GM18519 (cell line): ENCODE measurements around the gene PLXND1.
"Not testable (repeated sequence)": the region's sequence is repeated elsewhere in the genome, so short reads cannot be mapped to it uniquely, and the experiment has no call there.

ENCODE experiments used
- ATAC-seq: cut with Tn5 transposase; IDR thresholded peaks from one replicate; pipeline ENCODE4 v1.9.1; 2021; ENCODE audit warnings: mild to moderate bottlenecking, moderate library complexity; ENCODE audit not compliant: unreplicated experiment, low FRiP score

The PLXND1 gene

DNA sequence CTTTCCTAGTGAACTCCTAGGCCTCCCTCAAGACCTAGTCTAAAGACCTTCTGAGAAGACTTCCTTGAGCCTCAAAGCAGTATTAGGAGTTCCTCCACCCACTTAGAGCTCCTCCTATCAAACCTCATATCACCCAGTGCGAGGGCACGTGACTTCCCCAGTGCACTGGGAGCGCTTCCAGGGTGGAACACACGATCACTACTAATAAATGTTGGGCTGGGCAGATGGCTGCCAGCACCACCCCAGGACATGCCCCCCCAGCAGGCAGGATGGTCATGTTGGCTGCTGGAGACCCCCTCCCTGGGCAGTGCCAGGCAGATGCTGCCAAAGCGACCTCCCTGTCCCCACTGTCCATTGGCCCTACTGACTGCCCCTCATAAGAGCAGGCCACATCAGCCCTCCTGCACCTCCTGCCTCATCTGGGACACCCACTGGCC, 8.5 kb upstream of the PLXND1 start:
- no peak for ATAC-seq

DNA sequence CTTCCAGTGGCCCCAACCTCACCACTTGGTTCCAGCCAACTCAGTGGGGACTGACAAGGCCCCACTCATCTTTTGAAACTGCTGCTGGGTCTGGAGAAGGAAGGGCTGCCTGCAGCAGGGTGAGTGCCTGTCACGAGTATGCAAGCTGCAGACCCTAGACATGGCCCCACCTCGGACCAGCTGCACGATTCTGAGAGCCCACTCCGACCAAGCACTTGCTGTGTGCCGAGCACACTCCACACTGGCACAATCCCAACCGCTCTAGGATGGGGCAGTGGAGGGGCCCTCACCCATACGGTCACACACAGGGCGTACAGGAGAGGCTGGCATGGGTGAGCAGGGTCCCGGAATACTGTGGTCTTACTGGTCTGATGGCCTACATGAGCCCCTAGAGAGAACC, 8.0 kb upstream of the PLXND1 start:
- ATAC-seq: no peak

DNA sequence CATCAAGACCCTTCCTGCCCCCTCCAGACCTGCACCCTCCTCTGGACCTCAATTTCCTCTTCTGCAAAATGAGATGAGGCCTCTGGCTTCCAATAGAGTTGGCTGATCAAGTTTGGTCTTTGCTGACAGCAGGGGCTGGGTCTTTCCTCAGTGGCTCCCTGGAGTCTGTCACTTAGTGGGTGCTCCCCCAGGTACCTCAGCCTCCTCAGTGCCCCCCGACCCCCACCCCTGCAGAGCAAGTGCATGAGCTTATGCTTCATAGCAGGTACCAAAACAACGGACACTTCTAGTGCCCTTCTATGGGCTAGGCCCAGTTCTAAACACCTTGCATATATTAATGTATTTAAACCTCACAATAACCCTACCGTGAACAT, 6.9 kb upstream of the PLXND1 start:
- no peak for ATAC-seq

DNA sequence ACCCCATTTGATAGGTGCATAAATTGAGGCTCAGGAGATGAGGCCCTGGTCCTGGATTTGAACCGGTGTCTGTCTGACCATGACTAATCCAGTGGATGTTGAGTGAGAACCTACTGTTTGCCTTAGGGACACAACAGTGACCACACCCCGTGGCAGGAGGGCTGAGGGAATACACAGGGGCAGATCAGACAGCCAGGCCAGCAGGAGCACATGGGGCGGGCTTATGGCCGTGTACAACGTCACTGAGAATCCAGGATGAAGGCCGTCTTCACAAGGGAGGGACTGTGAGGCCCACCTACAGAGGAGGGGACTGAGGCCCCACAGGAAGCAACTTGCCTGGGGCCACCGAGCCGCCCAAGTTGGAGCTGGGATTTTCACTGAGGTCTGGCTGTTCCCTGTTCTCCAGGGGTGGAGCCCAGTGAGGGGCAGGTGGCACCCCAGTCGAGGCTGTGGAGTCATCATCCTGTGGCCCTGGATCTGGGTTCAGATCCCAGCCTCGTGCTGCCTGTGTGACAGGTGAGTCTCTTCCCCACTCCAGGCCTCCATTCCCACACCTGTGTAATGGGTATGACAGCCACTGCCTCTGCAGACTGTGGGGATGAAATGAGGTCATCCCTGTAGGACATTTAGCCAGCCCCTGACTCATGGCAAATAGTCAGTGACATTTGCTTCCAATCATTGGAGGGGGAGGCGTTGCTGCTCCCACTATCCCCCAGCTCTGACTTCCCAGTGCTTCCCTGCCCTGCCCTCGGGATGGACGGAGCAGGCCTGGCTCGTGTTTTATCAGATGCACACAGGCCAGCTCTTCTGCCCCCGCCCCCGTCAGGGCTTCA, 6.3 kb upstream of the PLXND1 start:
- ATAC-seq: no peak

DNA sequence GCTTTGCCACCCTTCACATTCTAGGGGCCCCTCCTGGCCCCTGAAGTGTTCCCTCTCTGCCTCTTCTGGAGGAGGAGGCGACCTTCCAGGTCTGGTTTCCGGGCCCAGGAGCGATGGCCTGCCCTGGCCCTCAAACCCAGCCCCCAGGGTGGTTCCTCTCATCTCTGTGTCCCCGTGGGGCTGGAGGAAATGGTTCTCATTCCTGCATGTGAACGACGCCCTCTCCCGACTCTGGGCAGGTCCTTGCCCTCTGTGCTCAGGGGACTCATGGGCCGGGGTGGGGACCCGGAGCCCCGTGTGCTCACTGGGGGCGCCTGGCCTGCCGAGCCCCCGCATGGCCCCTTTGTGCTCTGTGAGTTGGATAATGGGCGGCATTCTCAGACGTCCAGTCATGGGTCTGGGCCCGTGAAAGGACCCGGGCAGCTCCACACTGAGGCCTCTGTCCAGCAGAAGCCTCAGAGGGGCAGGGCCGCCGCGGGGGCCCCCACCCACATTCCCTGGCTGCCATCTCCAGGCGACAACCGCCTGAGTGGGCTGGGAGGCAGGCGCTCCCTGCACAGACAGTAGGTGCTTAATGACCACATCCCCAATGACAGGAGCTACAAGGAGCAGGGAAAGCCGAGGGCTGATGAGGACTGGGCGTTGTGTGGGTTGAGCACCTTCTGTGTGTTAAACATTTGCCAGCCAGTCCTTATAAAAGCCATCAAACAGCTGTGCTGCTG, 5.5 kb upstream of the PLXND1 start:
- ATAC-seq: no peak

DNA sequence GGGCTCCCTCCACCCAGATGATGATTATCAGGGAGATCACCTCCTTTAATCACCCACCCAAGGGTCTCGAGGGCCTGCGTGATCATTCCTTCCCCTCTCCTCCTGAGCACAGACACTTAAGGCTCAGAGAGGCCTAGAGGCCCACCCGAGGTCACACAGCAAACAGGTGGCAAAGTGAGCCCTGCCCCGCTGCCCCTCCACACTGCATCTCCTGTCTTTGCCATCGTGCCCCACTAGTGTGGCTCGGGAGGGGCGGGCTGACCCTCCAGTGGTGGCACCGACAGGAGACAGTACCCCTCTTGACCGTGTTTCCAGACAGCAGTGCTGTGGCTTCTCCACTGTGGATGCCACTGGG, 4.9 kb upstream of the PLXND1 start:
- no peak for ATAC-seq

DNA sequence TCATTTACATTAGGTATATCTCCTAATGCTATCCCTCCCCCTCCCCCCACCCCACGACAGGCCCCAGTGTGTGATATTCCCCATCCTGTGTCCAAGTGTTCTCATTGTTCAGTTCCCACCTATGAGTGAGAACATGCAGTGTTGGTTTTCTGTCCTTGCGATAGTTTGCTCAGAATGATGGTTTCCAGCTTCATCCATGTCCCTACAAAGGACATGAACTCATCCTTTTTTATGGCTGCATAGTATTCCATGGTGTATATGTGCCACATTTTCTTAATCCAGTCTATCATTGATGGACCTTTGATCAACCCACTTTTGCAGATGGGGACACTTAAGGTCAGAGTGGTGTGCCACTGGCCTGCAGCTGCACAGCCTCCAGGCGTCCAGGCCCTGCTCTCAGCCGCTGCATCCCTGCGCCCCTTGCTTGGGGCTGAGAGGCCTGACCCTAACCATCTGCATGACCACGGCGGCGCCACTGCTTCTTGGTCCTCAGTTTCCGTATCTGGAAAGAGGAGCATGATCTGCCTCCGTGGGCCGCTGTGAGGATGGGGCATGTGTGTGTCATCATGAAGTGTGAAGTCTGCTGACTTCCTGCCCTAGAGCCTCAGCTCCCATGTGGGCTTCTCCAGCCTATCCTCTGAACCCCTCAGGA, 4.4 kb upstream of the PLXND1 start:
- ATAC-seq: not testable (repeated sequence)

DNA sequence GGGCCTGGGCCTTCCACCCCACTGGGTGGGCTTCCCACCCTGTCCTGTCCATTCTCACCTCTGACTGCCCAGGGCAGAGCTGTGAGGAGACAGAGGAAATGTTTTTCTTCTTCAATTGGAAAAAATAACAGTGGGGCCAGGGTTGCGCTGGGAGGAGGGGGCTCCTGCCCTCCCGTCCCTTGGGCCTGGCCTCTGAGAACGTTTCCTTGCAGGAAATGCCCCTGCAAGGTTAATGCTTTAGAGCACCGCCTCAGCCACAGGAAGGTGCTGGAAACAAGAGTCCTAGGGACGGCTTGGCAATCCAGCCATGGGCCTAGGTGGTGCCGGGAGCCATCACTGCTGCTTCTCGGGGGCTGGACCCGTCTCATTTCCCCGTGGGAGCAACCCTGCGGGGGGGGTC, 3.8 kb upstream of the PLXND1 start:
- ATAC-seq: no peak

DNA sequence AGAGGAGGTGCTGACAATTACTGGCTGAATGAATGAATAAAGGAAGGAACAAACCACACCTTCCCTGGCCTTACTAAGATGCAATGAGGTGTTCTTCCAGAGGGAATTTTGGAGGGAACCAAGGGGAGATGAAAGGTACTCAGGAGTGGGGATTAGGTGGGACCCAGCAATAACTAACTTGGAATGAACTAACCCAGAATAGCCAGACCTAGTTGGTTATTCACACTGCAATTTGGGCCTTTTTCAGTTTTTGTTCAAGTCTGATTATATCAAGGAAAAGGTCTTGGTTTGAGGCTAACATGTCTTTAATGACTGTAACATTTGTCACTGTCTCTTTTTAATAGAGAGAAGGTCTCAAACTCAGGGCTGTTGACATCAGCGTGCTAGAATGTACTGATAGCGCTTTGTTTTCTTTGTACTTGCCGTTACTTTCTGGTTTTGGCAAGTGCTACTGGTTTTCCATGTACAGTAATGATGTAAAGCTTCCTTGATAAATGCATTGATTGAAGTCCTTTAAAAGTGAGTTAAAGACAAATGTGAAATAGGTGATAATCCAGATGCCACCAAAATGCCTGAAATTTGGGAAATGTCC, 3.2 kb upstream of the PLXND1 start:
- ATAC-seq: no peak

DNA sequence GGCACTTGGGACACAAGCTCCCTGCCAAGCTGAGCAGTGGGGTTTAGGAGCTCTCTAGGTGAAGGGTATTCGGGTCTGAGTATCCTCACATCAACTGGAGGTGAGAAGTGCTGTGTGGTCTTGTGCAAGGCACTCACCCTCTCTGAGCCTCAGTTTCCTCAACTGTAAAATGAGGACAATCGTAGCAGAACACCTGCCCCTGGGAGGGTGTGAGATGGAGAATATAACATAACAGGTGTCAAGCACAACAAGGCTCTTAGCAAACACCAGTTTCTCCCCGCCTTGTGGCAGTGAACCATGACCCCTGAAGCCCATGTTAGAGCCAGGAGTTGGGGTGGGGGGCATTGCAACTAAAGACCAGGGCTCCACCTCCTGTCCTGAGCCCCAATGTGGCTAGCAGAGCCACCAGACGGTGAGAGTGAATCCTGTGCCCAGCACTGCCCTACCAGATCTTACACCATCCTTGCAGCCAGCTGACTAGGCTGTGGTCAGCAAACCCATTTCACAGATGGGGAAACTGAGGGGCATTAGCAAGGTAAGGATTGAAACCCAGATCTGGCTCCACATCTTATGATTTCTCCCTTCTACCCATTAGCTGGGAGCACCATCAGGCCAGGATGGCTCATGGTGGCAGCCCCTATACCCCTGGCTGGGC, 2.6 kb upstream of the PLXND1 start:
- no peak for ATAC-seq

DNA sequence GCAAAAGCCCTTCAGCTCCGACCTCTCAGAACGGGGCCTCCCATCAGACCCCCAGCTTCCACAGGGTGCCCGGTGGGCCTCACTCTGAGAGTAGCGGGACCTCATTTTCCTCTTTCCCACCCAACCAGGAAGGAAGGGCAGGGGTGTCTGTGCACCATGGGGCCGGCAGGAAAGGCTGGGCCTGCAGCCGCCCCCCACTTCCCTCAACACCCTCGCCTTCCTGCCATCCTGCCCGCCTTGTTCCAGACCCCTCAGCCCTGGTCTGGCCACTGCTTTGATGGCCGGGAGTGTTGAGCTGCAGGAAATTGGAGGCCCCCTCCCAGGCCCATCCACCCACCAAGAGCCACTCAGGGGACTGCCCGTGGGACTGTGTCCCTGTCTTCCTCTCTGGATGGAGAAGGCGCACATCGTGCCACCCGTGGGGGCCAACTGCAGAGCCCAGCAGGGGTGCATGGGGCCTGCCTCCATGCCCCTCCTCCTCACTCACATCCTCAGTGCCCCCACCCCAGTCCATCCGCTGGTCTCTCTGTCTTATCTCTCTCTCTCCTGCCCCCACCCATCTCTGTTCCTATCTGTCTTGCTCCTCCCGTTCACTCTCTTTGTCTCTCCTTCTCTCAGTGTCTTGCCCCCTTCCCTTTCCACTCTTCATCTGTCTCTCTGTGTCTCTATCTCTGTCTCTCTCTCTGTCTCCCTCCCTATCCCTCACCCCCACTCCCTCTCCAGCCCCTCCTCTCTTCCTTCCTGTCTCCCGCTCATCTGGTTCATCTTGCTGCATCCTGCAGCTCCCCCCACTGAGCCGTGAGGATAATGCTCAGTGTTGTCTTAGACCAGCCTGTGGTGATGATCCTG, 1.8 kb upstream of the PLXND1 start:
- ATAC-seq: no peak

DNA sequence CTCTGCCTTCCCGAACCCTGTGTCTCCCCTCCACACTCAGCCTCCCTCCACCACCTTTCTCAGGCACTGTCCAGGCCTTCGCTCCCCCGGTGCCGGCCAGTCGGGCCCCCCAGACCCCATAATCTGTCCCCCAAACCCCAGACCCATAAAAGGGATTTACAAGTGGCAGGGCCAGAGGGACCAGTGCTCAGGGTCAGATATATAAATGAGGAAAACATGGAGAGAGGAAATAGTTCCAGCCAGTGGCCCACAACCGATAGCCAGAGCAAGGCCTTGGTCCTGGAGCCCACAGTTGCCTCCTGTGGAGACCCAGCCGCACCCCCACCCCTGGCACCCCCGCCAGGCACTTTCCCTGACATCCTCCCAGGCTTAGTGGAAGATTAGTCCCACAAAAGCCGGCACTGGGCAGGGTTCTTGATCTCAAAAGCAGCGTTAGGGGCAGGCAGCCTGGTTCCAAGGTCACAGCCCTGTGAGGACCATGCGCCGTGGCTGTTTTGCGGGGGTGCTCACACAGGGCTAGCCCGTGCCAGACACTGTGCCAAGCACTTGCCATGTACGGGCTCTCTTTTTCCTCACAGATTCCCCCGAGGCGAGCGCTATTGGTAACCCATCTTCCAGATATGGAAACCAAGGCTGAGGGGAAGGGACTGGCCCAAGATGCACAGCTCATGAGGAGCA, 1.1 kb upstream of the PLXND1 start:
- no peak for ATAC-seq

DNA sequence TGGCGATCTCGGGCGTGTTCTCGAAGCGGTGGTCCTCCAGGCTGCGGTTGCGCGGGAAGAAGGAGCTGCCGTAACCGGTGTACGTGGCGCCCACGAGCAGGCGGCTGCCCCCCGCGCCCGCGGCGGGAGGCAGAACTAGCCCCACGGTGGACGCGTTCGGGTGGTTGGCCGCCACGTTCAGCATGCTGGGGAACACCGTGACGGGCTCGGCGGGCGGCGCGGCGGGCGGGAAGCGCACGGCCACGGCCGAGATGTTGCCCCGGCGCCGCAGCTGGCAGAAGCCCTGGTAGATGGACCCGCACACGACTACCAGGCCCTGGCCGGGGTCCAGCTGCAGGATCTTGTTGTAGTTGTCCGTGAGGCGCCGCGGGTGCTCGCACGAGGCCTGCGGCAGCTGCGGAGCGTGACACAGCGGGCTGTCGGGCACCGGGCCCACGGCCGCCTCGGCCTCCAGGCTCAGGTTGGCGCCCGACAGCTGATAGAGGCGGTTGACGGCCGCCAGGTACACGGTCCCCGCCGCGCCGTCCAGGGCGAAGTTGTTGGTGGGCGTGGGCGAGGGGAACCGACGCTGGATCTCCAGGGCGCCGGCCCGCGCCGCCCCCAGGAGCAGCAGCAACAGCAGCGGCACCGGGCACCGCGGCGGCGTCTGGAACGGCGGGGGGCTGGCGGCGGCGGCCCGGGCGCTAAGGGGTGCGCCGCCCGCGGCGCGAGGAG, 397 bp downstream of the PLXND1 start:
- ATAC-seq: no peak

DNA sequence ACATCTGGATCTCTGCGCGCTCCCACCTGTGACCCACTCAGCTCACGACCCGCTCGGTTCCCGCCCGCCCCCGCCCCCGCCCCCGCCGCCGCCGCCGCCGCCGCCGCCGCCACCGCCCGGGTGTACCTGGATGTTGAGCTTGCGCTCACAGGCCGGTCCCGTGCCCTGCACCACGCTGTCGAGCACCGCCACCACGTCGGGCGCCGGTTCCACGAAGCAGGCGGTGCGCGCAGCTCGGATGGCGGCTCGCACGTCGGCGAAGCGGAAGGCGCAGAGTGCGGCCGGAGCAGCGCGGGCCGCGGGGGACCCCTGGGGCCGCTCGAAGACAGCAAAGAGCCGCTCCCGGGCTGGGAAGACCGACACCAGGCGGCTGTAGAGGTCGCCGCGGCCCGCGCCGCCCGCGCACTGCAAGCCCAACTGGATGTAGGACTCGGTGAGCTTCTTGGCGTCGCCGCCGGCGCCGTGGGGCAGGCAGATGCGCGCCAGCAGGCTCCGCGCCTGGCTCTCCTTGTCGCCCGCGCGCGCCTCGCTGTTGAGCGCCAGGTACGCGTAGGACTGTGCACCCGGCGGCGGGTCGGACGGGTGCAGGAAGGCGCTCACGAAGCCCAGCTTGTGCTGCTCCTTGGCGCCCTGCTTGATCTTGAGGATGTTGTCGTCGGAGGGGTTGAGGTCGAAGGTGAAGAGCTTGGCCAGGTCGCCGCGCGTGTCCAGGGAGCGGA, 1.1 kb downstream of the PLXND1 start:
- no peak for ATAC-seq

DNA sequence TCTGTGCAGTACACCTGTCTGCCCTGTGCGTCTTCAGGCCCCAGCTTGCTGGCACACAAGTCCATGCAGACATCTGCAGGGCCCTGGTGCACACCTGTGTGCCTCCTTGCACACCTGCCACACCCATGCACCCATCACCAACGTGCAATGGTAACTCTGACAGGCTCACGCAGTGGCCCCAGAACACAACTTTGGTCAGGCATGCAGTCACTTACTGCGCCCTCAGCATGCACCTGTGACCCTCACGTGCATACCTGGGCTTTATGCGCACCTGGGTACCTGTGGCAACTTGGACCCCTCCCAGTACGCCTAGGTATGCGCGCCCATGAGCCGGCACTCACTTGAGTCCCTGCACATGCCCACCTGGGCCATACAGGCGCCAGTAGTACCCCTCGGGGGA, 1.7 kb downstream of the PLXND1 start:
- no peak for ATAC-seq

DNA sequence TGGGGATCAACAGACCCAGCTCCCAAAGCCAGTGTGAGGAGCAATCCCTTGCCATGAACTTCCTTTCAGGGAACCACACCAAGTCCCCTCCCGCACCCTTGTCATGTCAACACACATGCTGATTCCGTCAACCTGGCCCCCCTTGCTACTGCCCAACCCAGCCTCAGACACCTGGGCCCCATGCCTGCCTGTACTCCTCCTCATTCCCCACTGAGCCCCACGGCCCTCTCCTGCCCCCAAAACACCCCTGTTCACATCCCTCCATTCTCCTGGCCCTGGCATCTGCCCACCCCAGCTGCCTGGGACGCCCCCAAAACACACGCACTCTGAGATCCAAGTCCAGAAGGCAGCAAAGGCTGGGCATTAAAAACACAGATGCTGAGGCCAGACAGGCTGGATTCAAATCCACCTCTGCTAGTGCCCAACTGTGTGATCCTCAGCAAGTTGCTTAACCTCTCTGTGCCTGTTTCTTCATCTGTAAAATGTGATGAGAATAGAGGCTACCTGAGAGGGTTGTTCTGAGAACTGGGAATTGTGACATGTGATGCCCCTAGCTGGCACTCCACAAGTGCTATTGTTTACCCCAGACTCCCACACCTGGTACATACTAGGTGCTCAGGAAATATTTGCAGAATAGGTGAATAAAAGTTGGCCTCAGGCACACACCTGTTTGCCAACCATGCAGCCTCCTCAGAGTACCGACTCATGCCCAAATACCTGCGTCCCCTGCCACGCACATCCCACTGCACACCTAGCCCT, 2.3 kb downstream of the PLXND1 start:
- no peak for ATAC-seq

DNA sequence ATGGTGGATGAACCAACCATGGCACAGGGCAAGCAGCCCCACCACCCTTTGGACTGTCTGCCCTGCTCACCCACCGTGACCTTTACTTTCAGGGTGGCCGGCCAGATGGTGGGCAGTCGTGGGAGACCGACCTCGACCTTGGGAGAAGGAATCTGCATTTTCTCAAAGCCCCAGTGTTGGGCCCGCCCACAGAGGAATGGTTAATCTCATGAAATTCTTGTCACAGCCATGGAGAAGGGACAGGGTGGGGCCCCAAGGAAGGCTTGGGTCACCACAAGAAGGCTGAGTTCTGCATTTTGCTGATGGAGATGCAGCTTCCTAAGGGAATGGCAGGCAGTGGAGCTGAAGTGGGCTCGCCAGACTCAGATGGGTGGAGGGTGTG, 2.9 kb downstream of the PLXND1 start:
- ATAC-seq: no peak
